ENCODE measurements around the gene INKA2. TPM values are rescaled to one million over a fixed set of nuclear protein-coding genes. Genes with fewer than 3 reads are reported as not detected.

INKA2 gene
- polyA plus RNA-seq, 1 donor from 2014 or later: 0.77 TPM

DNA sequence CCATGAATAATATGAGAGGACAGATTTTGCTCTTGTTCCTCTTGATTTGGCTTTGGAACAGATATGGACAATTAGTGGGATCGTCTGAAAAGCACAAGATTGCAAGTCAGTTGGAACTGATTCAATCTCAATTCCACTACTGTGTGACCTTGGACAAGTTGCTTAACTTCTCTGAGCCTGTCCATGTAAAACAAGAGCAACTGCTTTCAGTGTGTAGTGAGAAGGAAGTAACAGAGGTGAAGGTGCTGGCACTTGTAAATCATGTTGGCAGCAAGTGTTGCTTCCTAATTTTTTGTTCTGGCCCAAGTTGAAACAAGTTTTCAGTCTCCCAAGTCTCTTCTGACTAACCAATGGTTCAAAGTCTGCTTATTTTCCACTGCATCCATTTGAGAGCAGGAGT is 15.3 kb downstream of the INKA2 start:
- no peaks in the 10 kb centered on the region for H3K79me2 ChIP-seq (replicated peaks; ENCODE audit: insufficient read depth, low read length)
- H3K27ac ChIP-seq (ENCODE audit: low read length): no peak overlapping the region
- H3F3A ChIP-seq (ENCODE audit: insufficient read depth, low read length, poor library complexity, severe bottlenecking): no peaks in the 10 kb centered on the region
- no peak overlapping the region for H3K9ac ChIP-seq (ENCODE audit: low read length)
- no peaks in the 10 kb centered on the region for H3K9me3 ChIP-seq (ENCODE audit: low read length)
- no peaks in the 10 kb centered on the region for H4K20me1 ChIP-seq (ENCODE audit: insufficient read depth)
- TF ChIP-seq POLR2AphosphoS5 (IDR thresholded peaks at IDR 0.05) (no peak), EZH2 (IDR thresholded peaks at IDR 0.05; ENCODE audit: borderline replicate concordance, insufficient read depth, low read length, poor library complexity, severe bottlenecking) (no peak), RAD21 (conservative IDR thresholded peaks at IDR 0.05) (no peak), TAF1 (IDR thresholded peaks at IDR 0.05; ENCODE audit: low read depth) (no peak), SMC3 (conservative IDR thresholded peaks at IDR 0.05; ENCODE audit: poor library complexity) (no peak), EP300 (conservative IDR thresholded peaks at IDR 0.05; ENCODE audit: poor library complexity, severe bottlenecking) (no peak), MXI1 (conservative IDR thresholded peaks at IDR 0.05; ENCODE audit: poor library complexity, severe bottlenecking) (no peak)
- TF ChIP-seq, protein P1, sequence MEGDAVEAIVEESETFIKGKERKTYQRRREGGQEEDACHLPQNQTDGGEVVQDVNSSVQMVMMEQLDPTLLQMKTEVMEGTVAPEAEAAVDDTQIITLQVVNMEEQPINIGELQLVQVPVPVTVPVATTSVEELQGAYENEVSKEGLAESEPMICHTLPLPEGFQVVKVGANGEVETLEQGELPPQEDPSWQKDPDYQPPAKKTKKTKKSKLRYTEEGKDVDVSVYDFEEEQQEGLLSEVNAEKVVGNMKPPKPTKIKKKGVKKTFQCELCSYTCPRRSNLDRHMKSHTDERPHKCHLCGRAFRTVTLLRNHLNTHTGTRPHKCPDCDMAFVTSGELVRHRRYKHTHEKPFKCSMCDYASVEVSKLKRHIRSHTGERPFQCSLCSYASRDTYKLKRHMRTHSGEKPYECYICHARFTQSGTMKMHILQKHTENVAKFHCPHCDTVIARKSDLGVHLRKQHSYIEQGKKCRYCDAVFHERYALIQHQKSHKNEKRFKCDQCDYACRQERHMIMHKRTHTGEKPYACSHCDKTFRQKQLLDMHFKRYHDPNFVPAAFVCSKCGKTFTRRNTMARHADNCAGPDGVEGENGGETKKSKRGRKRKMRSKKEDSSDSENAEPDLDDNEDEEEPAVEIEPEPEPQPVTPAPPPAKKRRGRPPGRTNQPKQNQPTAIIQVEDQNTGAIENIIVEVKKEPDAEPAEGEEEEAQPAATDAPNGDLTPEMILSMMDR (IDR thresholded peaks at IDR 0.05; ENCODE audit: poor library complexity, severe bottlenecking): no peak
- TF ChIP-seq, protein P2, sequence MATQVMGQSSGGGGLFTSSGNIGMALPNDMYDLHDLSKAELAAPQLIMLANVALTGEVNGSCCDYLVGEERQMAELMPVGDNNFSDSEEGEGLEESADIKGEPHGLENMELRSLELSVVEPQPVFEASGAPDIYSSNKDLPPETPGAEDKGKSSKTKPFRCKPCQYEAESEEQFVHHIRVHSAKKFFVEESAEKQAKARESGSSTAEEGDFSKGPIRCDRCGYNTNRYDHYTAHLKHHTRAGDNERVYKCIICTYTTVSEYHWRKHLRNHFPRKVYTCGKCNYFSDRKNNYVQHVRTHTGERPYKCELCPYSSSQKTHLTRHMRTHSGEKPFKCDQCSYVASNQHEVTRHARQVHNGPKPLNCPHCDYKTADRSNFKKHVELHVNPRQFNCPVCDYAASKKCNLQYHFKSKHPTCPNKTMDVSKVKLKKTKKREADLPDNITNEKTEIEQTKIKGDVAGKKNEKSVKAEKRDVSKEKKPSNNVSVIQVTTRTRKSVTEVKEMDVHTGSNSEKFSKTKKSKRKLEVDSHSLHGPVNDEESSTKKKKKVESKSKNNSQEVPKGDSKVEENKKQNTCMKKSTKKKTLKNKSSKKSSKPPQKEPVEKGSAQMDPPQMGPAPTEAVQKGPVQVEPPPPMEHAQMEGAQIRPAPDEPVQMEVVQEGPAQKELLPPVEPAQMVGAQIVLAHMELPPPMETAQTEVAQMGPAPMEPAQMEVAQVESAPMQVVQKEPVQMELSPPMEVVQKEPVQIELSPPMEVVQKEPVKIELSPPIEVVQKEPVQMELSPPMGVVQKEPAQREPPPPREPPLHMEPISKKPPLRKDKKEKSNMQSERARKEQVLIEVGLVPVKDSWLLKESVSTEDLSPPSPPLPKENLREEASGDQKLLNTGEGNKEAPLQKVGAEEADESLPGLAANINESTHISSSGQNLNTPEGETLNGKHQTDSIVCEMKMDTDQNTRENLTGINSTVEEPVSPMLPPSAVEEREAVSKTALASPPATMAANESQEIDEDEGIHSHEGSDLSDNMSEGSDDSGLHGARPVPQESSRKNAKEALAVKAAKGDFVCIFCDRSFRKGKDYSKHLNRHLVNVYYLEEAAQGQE (IDR thresholded peaks at IDR 0.05; ENCODE audit: borderline replicate concordance): no peak
- H3K4me2 ChIP-seq (ENCODE audit: low read length): no peak overlapping the region
- H3K36me3 ChIP-seq (ENCODE audit: insufficient read depth, low read length): no peaks in the 10 kb centered on the region
- no peak overlapping the region for H3K4me3 ChIP-seq (ENCODE audit: low read length)
- no peak overlapping the region for H2AFZ ChIP-seq (ENCODE audit: low read depth, low read length)
- H3K27me3 ChIP-seq (ENCODE audit: insufficient read depth, low read depth, low read length): no peaks in the 10 kb centered on the region
- H3K9me2 ChIP-seq (ENCODE audit: insufficient read depth, low read length): no peaks in the 10 kb centered on the region

DNA sequence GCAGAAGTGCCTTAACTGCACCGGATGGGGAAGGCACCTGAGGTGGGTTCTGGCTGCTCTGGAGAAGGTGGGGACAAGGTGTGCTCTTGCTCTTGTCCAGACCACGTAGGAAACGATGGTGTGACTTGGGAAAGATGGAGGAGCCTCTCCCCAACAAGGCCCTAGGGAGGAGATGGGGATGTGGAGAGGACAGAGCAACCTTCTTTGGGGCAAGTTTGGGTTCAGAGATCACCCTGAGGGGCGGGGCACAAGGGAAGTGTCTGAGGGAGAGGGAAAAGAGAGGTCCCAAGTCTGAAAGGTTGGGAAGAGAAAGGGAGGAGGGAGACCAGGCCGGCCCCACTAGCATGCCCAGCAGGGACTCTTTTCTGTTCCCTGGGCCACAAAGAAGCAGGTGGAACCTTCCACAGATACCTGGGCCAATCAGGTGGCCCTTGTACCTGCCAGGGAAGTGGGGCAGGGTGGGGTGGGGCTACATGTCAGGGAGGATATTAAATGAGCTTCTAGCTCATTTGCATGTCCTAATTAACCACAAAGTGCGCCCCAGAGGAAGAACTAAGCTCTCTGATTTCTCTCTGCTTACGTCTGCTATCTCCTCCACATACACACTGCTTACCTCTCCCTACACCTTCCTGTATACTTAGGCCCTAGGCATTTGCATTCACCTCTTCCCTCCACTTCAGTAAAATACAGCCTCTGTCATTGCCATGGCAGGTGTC is 15.9 kb downstream of the INKA2 start:
- H3K4me2 ChIP-seq (ENCODE audit: low read length): no peak overlapping the region
- H3K4me3 ChIP-seq (ENCODE audit: low read length): no peak overlapping the region
- H3K9ac ChIP-seq (ENCODE audit: low read length): no peak overlapping the region
- no peaks in the 10 kb centered on the region for H4K20me1 ChIP-seq (ENCODE audit: insufficient read depth)
- no peak overlapping the region for H2AFZ ChIP-seq (ENCODE audit: low read depth, low read length)
- no peaks in the 10 kb centered on the region for H3K27me3 ChIP-seq (ENCODE audit: insufficient read depth, low read depth, low read length)
- TF ChIP-seq SMC3 (conservative IDR thresholded peaks at IDR 0.05; ENCODE audit: poor library complexity) (no peak), RAD21 (conservative IDR thresholded peaks at IDR 0.05) (no peak), TAF1 (IDR thresholded peaks at IDR 0.05; ENCODE audit: low read depth) (no peak), EP300 (conservative IDR thresholded peaks at IDR 0.05; ENCODE audit: poor library complexity, severe bottlenecking) (no peak), POLR2AphosphoS5 (IDR thresholded peaks at IDR 0.05) (no peak), MXI1 (conservative IDR thresholded peaks at IDR 0.05; ENCODE audit: poor library complexity, severe bottlenecking) (no peak), EZH2 (IDR thresholded peaks at IDR 0.05; ENCODE audit: borderline replicate concordance, insufficient read depth, low read length, poor library complexity, severe bottlenecking) (no peak)
- TF ChIP-seq, protein P1 (IDR thresholded peaks at IDR 0.05; ENCODE audit: poor library complexity, severe bottlenecking): no peak
- TF ChIP-seq, protein P2 (IDR thresholded peaks at IDR 0.05; ENCODE audit: borderline replicate concordance): no peak
- no peaks in the 10 kb centered on the region for H3K36me3 ChIP-seq (ENCODE audit: insufficient read depth, low read length)
- no peak overlapping the region for H3K27ac ChIP-seq (ENCODE audit: low read length)
- no peaks in the 10 kb centered on the region for H3K79me2 ChIP-seq (replicated peaks; ENCODE audit: insufficient read depth, low read length)
- no peaks in the 10 kb centered on the region for H3F3A ChIP-seq (ENCODE audit: insufficient read depth, low read length, poor library complexity, severe bottlenecking)
- no peaks in the 10 kb centered on the region for H3K9me3 ChIP-seq (ENCODE audit: low read length)
- H3K9me2 ChIP-seq (ENCODE audit: insufficient read depth, low read length): no peaks in the 10 kb centered on the region

Measured in neural cell (in vitro differentiated cells).